Lower lobe of right lung (tissue), 2 donors: Measurements from ENCODE around the gene MIPEP. TPM values are rescaled to one million over a fixed set of nuclear protein-coding genes. Genes with fewer than 3 reads are reported as not detected.

Experiments used
- ATAC-seq, 2 donors: fragments of 200-7000 bp; cut with Tn5 transposase; one replicate each; pipeline ENCODE4 v1.9.1; 2020 to 2022; ENCODE audit warnings: mild to moderate bottlenecking in 2 of 2, moderate library complexity in 2 of 2
- DNase-seq: peaks from one replicate; pipeline ENCODE4 v3.0.0-alpha.2; 2020
- H3K27ac ChIP-seq: fragments of 200-600 bp; one replicate; pipeline ENCODE4 v1.8.0; 2022
- H3K27me3 ChIP-seq: fragments of 200-600 bp; one replicate; pipeline ENCODE4 v1.8.0; 2022; ENCODE audit warnings: low read depth
- H3K36me3 ChIP-seq: fragments of 200-600 bp; one replicate; pipeline ENCODE4 v1.8.0; 2022; ENCODE audit warnings: mild to moderate bottlenecking
- H3K4me1 ChIP-seq: fragments of 200-600 bp; one replicate; pipeline ENCODE4 v1.8.0; 2022
- H3K4me3 ChIP-seq: fragments of 200-600 bp; one replicate; pipeline ENCODE4 v1.8.0; 2022; ENCODE audit warnings: mild to moderate bottlenecking
- H3K9me3 ChIP-seq: fragments of 200-600 bp; one replicate; pipeline ENCODE4 v1.8.0; 2022
- intact Hi-C: fragments of 100-400 bp; cut with DNase I; formaldehyde crosslinking; loops from one replicate; pipeline ENCODE4 v1.11.0; 2022
- total RNA-seq: library from RNA; stranded (reverse); fragmentation: NEBNext Ultra II Directional; extraction: Animal tissue kit (Norgen Biotek cat#: 25700); gene quantifications from one replicate; pipeline ENCODE4 v1.2.1, GENCODE V29; 2021
- TF ChIP-seq, protein P1 (sequence below): fragments of 200-600 bp; IDR thresholded peaks from one replicate; pipeline ENCODE4 v1.8.0; 2022; ENCODE audit warnings: antibody characterized with exemption, mild to moderate bottlenecking
- donor health status: DM: no; HTN: yes; CAD: no; lungs with severe emphysema.

Gene MIPEP
- total RNA-seq, 1 donor from 2014 or later: 18.4 TPM

DNA sequence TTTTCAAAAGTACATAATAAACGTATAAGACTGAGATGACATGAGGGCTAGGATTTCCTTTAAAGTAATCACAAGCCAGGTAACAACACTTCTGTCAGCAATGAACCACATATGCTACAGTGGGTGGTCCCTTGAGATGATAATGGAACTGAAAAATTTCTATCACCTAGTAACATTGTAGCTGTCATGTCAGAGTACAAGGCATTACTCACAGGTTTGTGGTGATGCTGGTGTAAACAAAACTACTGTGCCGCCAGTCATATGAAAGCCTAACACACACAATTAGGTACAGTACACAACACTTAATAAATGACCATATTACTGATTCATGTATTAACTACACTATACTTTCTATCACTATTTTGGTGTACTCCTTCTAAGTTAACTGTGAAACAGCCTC, 36.8 kb downstream of the MIPEP start:
- no peak overlapping the region for H3K27ac ChIP-seq
- intact Hi-C loops: no loop called here
- DNase-seq: no peak
- ATAC-seq: no peak
- no peaks in the 10 kb centered on the region for H3K27me3 ChIP-seq
- H3K36me3 ChIP-seq: no peaks in the 10 kb centered on the region
- no peaks in the 10 kb centered on the region for H3K9me3 ChIP-seq
- no peak overlapping the region for H3K4me3 ChIP-seq
- TF ChIP-seq, protein P1, sequence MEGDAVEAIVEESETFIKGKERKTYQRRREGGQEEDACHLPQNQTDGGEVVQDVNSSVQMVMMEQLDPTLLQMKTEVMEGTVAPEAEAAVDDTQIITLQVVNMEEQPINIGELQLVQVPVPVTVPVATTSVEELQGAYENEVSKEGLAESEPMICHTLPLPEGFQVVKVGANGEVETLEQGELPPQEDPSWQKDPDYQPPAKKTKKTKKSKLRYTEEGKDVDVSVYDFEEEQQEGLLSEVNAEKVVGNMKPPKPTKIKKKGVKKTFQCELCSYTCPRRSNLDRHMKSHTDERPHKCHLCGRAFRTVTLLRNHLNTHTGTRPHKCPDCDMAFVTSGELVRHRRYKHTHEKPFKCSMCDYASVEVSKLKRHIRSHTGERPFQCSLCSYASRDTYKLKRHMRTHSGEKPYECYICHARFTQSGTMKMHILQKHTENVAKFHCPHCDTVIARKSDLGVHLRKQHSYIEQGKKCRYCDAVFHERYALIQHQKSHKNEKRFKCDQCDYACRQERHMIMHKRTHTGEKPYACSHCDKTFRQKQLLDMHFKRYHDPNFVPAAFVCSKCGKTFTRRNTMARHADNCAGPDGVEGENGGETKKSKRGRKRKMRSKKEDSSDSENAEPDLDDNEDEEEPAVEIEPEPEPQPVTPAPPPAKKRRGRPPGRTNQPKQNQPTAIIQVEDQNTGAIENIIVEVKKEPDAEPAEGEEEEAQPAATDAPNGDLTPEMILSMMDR: no peak
- no peaks in the 10 kb centered on the region for H3K4me1 ChIP-seq

DNA sequence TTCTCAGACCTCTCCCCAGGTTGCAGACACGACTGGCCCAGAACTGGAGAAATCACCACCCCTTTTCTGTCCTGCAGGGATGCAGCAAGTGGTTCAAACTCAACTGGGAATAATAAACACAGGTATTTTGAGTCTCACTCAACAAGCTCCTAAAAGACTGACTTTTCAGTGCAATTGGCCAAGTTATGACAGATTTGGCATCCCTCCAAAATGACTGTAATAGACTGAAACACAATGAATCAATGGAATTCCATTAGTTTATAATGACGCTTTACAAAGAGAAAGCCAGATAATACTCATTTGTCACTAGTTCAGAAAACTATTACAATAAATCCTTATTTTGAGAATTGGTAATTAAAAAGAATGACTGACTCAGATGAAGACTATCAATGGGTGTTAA, 38.1 kb downstream of the MIPEP start:
- H3K27ac ChIP-seq: no peak overlapping the region
- no peaks in the 10 kb centered on the region for H3K27me3 ChIP-seq
- H3K4me1 ChIP-seq: no peaks in the 10 kb centered on the region
- DNase-seq (no peak), ATAC-seq (no peak)
- H3K4me3 ChIP-seq: no peak overlapping the region
- TF ChIP-seq, protein P1: no peak
- no peaks in the 10 kb centered on the region for H3K36me3 ChIP-seq
- intact Hi-C loops: no loop called here
- H3K9me3 ChIP-seq: no peaks in the 10 kb centered on the region

DNA sequence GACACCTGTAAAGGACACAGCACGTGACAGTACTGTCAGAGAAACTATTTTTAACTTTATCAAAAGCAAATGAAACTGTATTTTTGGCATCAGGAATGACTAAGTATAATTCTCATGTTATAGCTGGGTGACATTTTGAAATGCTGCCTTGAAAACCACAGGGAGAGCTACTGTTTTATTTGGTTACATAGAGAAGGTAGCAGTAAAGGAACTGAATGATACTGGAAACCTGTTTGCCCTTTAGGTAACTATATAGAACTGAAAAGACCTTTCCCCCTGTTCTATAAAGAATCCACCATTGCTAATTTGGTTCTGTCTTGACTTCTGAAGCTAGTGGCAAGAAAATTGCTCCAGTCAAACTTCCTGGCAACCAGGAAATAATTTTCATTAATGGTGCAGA, 39.1 kb downstream of the MIPEP start:
- TF ChIP-seq, protein P1: no peak
- DNase-seq (no peak), ATAC-seq (no peak)
- intact Hi-C loops: no loop called here
- H3K4me1 ChIP-seq: no peaks in the 10 kb centered on the region
- H3K4me3 ChIP-seq: no peak overlapping the region
- no peak overlapping the region for H3K27ac ChIP-seq
- H3K27me3 ChIP-seq: no peaks in the 10 kb centered on the region
- no peaks in the 10 kb centered on the region for H3K36me3 ChIP-seq
- no peaks in the 10 kb centered on the region for H3K9me3 ChIP-seq

DNA sequence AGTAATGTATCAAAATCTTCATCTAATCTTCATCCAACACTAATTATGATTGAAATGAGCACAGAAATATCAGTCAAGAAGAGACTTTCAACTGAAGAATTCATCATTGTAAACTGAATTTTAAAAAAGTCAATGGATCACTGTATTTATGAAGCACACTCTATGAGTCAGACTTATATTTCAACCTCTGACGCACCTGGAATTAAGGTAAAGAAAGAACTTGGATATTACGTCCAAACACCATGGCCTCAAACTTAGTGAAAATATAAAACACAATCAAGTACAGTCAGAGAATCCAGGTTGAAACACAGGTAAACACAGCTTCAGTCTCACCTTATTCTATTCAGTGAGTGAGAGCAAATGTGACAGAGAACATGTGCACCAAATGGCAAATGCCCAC, 39.5 kb downstream of the MIPEP start:
- TF ChIP-seq, protein P1: no peak
- DNase-seq (no peak), ATAC-seq (no peak)
- Histone ChIP-seq H3K27ac (no peak overlapping the region), H3K9me3 (no peaks in the 10 kb centered on the region), H3K27me3 (no peaks in the 10 kb centered on the region), H3K4me3 (no peak overlapping the region), H3K4me1 (no peaks in the 10 kb centered on the region), H3K36me3 (no peaks in the 10 kb centered on the region)
- intact Hi-C loops: no loop called here

DNA sequence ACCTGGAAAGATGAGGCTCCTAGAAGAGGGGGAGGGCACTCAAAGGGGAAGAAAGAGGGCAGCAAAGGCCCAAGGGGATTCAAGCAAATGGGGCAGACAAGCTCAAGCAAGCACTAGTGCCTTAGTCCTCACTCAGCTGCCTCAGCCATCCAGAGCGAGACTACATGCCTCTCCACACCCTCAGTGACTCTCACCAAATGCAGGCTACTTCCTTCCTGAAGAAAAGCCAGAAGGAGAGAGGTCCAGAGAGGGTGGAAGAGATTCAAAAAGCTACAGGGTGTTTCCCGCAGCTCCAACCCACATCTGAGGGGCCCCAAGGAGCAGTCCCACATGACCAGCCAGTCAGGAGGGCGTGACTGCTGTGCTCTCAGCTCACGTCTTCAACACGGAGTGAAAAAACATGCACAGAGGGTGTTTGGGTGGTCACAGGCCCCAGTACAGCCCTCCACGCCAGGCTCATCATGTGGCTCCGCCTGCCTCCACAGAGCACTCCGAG, 40.5 kb downstream of the MIPEP start:
- intact Hi-C loops: no loop called here
- Histone ChIP-seq H3K4me3 (no peak overlapping the region), H3K27me3 (no peaks in the 10 kb centered on the region), H3K9me3 (no peaks in the 10 kb centered on the region), H3K27ac (no peak overlapping the region), H3K4me1 (no peaks in the 10 kb centered on the region), H3K36me3 (no peaks in the 10 kb centered on the region)
- TF ChIP-seq, protein P1: no peak
- ATAC-seq: no peak
- no peak for DNase-seq

DNA sequence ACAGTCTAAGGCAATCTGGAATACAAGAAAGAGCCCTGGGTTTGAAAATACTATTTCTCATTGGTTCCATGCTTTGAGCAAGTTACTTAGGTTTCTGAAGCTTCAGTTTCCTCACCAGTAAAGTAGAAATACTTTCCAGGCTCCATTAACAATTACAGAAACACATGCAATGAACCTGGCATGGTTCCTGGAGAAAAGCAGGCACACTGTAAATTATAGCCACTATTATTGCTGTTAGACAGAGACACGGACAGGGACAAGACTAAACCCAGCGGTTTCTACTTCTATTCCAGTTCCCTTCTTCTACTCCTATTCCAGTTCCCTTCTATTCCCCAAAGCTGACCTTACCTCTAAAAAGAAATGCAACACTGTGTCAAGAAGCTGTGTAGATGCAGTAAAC, 41.2 kb downstream of the MIPEP start:
- intact Hi-C loops: no loop called here
- TF ChIP-seq, protein P1: no peak
- no peaks in the 10 kb centered on the region for H3K36me3 ChIP-seq
- H3K9me3 ChIP-seq: no peaks in the 10 kb centered on the region
- H3K4me3 ChIP-seq: no peak overlapping the region
- no peaks in the 10 kb centered on the region for H3K4me1 ChIP-seq
- H3K27me3 ChIP-seq: no peaks in the 10 kb centered on the region
- ATAC-seq: no peak
- H3K27ac ChIP-seq: no peak overlapping the region
- no peak for DNase-seq
